Smooth muscle cell (in vitro differentiated cells): Measurements from ENCODE around the gene THEM4. TPM values are rescaled to one million over a fixed set of nuclear protein-coding genes. Genes with fewer than 3 reads are reported as not detected.

ENCODE experiments used
- DNase-seq: peaks from one replicate; lab custom pipeline; 2025; ENCODE audit not compliant: unreplicated experiment; lab: John Stamatoyannopoulos, UW
- H2AFZ ChIP-seq: fragments of 200-600 bp; sonication (generic); 2 replicates; pipeline ENCODE4 v1.6.0; 2016; ENCODE audit warnings: antibody characterized with exemption, low read depth, mild to moderate bottlenecking
- H3F3A ChIP-seq: fragments of 200-600 bp; sonication (generic); 2 replicates; pipeline ENCODE4 v1.6.0; 2017; ENCODE audit warnings: antibody characterized with exemption, low read depth
- H3K27ac ChIP-seq: fragments of 200-600 bp; sonication (generic); 2 replicates; pipeline ENCODE4 v1.5.1; 2016; ENCODE audit warnings: low read depth, mild to moderate bottlenecking
- H3K27me3 ChIP-seq: fragments of 200-600 bp; sonication (generic); 2 replicates; pipeline ENCODE4 v1.6.1; 2016; ENCODE audit warnings: low read depth, mild to moderate bottlenecking
- H3K36me3 ChIP-seq: fragments of 200-600 bp; sonication (generic); 2 replicates; pipeline ENCODE4 v1.5.1; 2016; ENCODE audit warnings: low read depth
- H3K4me1 ChIP-seq: fragments of 200-600 bp; sonication (generic); 2 replicates; pipeline ENCODE4 v1.5.1; 2016; ENCODE audit warnings: low read depth
- H3K4me2 ChIP-seq: fragments of 200-600 bp; sonication (generic); 2 replicates; pipeline ENCODE4 v1.6.0; 2016; ENCODE audit warnings: mild to moderate bottlenecking
- H3K4me3 ChIP-seq: fragments of 200-600 bp; sonication (generic); 2 replicates; pipeline ENCODE4 v1.5.1; 2016; ENCODE audit warnings: mild to moderate bottlenecking
- H3K79me2 ChIP-seq: fragments of 200-600 bp; sonication (generic); 2 replicates; pipeline ENCODE4 v1.6.0; 2016; ENCODE audit warnings: low read depth, mild to moderate bottlenecking
- H3K9ac ChIP-seq: fragments of 200-600 bp; sonication (generic); 2 replicates; pipeline ENCODE4 v1.6.0; 2016; ENCODE audit warnings: low read depth
- H3K9me3 ChIP-seq: fragments of 200-600 bp; sonication (generic); replicated peaks from 2 replicates; pipeline ENCODE4 v1.5.1; 2016; ENCODE audit warnings: low read depth
- H4K20me1 ChIP-seq: fragments of 200-600 bp; sonication (generic); 2 replicates; pipeline ENCODE4 v1.6.0; 2016; ENCODE audit warnings: low read depth
- WGBS: methylation state at CpG from one replicate; pipeline ENCODE4 v1.1.7; 2016; ENCODE audit warnings: low lambda C conversion rate; 5-methylcytosine and 5-hydroxymethylcytosine counted together
- polyA plus RNA-seq: library from polyadenylated mRNA; unstranded; fragments of >200 nt; fragmentation: Nextera tagmentation; extraction: Ambion mirVana; gene quantifications from 2 replicates; pipeline ENCODE4 v1.2.1, GENCODE V29; 2016
- total RNA-seq: library from RNA; depleted of rRNA; stranded (reverse); fragments of >200 nt; gene quantifications from 2 replicates; pipeline ENCODE4 v1.2.3, GENCODE V29; 2014
- TF ChIP-seq, protein P1 (sequence below): fragments of 200-600 bp; sonication (generic); IDR thresholded peaks from 2 replicates; pipeline ENCODE4 v1.5.1; 2017; ENCODE audit warnings: borderline replicate concordance, mild to moderate bottlenecking, antibody characterized with exemption; ENCODE audit not compliant: insufficient read depth, poor library complexity, severe bottlenecking

Gene THEM4
- total and polyA plus RNA-seq, 2 experiments from 2014 or later, result 14.4 to 15.9 TPM

DNA sequence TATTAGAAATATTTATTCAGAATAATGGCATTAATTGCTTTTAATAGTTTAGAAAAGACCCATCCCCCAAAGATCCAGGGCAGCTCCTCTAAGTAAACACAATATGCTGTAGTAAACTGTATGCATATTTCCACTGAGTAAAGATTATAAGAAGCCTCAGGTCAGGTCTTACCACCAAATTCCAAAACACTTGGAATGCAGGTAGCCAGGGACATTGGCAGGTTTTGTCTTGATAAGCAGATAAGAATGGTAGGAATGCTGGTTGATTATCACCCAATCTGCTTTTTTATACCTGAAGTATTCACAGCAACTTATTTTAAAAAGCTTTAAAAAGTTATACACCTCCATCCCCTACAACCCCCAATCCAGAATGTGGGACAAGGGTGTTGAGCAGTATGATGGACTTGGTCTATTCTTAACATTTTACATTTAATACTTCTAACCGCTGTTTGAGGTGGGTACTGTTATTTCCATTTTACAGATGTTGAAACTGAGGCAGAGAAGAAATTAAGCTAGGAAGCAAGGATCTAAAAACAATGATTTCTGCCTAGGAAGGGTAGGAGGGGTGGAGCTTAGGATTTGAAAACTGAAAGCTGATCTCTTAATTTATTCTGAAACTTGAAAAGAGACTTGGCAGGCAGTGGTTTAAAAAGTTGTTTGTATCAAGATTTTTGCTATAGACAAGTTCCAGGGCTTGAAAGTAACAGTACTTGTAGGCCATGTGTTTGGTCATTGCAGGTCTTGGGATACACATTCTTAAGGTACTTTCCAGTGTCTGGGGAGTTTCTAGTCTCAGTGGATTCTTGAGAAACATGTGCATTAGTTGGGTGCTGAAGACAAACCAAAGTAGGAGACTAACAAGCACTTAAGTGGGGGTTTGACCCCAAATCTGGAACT, 15.6 kb upstream of the THEM4 start:
- H3K9me3 ChIP-seq, result no peaks in the 10 kb centered on the region
- H3K4me1 ChIP-seq, result no peaks in the 10 kb centered on the region
- 95% methylated on average over 1 of the region's 1 CpG for WGBS
- DNase-seq, result no peak
- H3K36me3 ChIP-seq, result no peaks in the 10 kb centered on the region
- H3K27ac ChIP-seq, result no peak overlapping the region
- H3K79me2 ChIP-seq, result no peaks in the 10 kb centered on the region
- H3F3A ChIP-seq, result no peaks in the 10 kb centered on the region
- no peaks in the 10 kb centered on the region for H4K20me1 ChIP-seq
- no peak overlapping the region for H3K9ac ChIP-seq
- H3K27me3 ChIP-seq, result no peaks in the 10 kb centered on the region
- H2AFZ ChIP-seq, result no peak overlapping the region
- H3K4me2 ChIP-seq, result no peak overlapping the region
- no peak overlapping the region for H3K4me3 ChIP-seq
- TF ChIP-seq, protein P1, sequence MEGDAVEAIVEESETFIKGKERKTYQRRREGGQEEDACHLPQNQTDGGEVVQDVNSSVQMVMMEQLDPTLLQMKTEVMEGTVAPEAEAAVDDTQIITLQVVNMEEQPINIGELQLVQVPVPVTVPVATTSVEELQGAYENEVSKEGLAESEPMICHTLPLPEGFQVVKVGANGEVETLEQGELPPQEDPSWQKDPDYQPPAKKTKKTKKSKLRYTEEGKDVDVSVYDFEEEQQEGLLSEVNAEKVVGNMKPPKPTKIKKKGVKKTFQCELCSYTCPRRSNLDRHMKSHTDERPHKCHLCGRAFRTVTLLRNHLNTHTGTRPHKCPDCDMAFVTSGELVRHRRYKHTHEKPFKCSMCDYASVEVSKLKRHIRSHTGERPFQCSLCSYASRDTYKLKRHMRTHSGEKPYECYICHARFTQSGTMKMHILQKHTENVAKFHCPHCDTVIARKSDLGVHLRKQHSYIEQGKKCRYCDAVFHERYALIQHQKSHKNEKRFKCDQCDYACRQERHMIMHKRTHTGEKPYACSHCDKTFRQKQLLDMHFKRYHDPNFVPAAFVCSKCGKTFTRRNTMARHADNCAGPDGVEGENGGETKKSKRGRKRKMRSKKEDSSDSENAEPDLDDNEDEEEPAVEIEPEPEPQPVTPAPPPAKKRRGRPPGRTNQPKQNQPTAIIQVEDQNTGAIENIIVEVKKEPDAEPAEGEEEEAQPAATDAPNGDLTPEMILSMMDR, result no peak

DNA sequence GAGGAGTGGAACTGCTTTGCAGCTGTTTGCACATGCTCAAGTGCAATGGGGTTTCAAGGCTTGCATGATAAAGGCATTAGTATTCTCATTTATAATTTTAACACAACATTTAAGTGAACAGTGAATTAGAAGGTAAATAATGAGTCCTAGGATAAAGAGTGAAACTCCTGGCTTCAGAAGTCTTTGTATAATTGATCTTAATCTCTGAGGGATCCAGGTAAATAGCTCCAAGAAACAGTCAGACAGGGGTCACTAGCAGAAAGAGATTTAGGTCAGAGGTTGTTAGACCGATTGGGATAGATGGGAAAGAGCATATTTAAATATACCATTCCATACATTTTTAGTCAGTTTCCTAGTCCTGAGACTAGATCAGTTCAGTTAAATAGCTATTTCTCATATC, 14.1 kb upstream of the THEM4 start:
- no peak for DNase-seq
- Histone ChIP-seq H3K9ac (no peak overlapping the region), H3K36me3 (no peaks in the 10 kb centered on the region), H3K9me3 (no peaks in the 10 kb centered on the region), H3K79me2 (no peaks in the 10 kb centered on the region), H3F3A (no peaks in the 10 kb centered on the region), H3K27ac (no peak overlapping the region), H4K20me1 (no peaks in the 10 kb centered on the region), H2AFZ (no peak overlapping the region), H3K4me1 (no peaks in the 10 kb centered on the region), H3K4me3 (no peak overlapping the region), H3K4me2 (no peak overlapping the region), H3K27me3 (no peaks in the 10 kb centered on the region)
- TF ChIP-seq, protein P1, result no peak
- 62% methylated on average over 1 of the region's 1 CpG for WGBS

DNA sequence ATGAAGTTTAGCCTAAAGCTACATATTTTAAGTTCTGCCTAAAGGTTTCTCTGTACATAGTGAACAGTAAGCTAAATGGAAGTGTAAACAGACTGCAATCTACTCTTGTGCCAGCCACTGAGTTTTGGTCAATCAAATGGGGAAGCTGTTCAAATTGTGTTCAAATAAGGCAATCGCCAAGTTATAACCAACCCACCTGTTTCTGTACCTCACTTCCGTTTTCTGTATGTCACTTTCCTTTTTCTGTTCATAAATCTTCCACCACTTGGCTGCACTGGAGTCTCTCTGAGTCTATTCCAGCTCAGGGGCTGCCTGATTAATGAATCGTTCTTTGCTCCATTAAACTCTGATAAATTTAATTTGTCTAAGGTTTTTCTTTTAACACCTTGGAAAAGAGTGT, 10.8 kb upstream of the THEM4 start:
- H3K4me1 ChIP-seq, result no peaks in the 10 kb centered on the region
- no peaks in the 10 kb centered on the region for H3K27me3 ChIP-seq
- H4K20me1 ChIP-seq, result no peaks in the 10 kb centered on the region
- H3K4me2 ChIP-seq, result no peak overlapping the region
- H3K4me3 ChIP-seq, result no peak overlapping the region
- H3F3A ChIP-seq, result no peaks in the 10 kb centered on the region
- H3K9ac ChIP-seq, result no peak overlapping the region
- no peaks in the 10 kb centered on the region for H3K36me3 ChIP-seq
- H3K27ac ChIP-seq, result no peak overlapping the region
- H3K9me3 ChIP-seq, result no peaks in the 10 kb centered on the region
- TF ChIP-seq, protein P1, result no peak
- DNase-seq, result no peak
- no peaks in the 10 kb centered on the region for H3K79me2 ChIP-seq
- WGBS, result 93% methylated on average over 3 of the region's 3 CpGs
- no peak overlapping the region for H2AFZ ChIP-seq
